GM12801 (cell line): ENCODE results near the gene ETV3L.

Source experiments
- CTCF ChIP-seq: IDR thresholded peaks from one replicate; pipeline ENCODE4 v1.5.1; 2011; ENCODE audit warnings: control low read depth; ENCODE audit not compliant: insufficient read length; ENCODE audit errors: extremely low read depth

Gene ETV3L

GRCh38 chr1:157103268-157103667 lies 3.7 kb upstream of the ETV3L start:
- TF ChIP-seq CTCF, result no peak

- no peak for TF ChIP-seq CTCF
These were observed 1.5 kb upstream of the ETV3L start for GRCh38 chr1:157101149-157101548.

- no peak for TF ChIP-seq CTCF
These were observed 1.1 kb downstream of the ETV3L start for GRCh38 chr1:157098519-157098918.

GRCh38 chr1:157097692-157098091 lies 1.9 kb downstream of the ETV3L start:
- no peak for TF ChIP-seq CTCF

GRCh38 chr1:157096881-157097280 lies 2.7 kb downstream of the ETV3L start:
- no peak for TF ChIP-seq CTCF

- no peak for TF ChIP-seq CTCF
These were observed 4.1 kb downstream of the ETV3L start for GRCh38 chr1:157095551-157095950.

GRCh38 chr1:157095091-157095490 lies 4.5 kb downstream of the ETV3L start:
- TF ChIP-seq CTCF, result no peak

GRCh38 chr1:157092831-157093230 lies 6.8 kb downstream of the ETV3L start:
- TF ChIP-seq CTCF, result no peak
